OCI-LY1 (cell line): ENCODE results near the gene KDM4B.

Experiments used
- EZH2 ChIP-seq: fragments of 200-600 bp; sonication (generic), shearing (Covaris generic); IDR thresholded peaks from 2 replicates; pipeline ENCODE4 v1.8.0; 2017; ENCODE audit warnings: borderline replicate concordance, mixed run types, mild to moderate bottlenecking, antibody characterized with exemption, low read length, moderate library complexity, mixed read lengths
- TF ChIP-seq, protein P1 (sequence below): fragments of 200-600 bp; sonication (generic), shearing (Covaris generic); IDR thresholded peaks from 2 replicates; pipeline ENCODE4 v1.5.1; 2017; ENCODE audit warnings: mild to moderate bottlenecking, antibody characterized with exemption, low read length, moderate library complexity, mixed read lengths

DNA sequence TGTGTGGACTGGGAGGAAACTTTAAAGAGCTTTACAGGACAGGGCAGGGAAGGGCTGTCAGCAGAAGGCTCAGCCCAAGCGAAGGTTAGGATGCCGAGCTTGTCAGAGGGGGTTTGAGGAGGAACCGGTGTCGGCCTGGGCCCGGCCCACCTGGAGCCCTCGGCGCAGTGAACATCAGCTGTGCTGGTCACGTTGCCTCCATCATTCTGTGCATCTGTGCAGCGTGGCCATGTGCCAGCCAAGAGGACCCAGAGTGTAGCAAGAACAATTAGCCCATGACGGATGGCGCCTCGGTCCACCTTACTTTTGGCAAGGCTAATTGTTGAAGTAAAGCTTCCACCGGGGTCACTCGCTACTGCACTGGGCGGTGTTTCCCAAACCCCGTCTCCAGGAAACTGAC lies 210.3 kb downstream of the KDM4B start:
- TF ChIP-seq, protein P1, sequence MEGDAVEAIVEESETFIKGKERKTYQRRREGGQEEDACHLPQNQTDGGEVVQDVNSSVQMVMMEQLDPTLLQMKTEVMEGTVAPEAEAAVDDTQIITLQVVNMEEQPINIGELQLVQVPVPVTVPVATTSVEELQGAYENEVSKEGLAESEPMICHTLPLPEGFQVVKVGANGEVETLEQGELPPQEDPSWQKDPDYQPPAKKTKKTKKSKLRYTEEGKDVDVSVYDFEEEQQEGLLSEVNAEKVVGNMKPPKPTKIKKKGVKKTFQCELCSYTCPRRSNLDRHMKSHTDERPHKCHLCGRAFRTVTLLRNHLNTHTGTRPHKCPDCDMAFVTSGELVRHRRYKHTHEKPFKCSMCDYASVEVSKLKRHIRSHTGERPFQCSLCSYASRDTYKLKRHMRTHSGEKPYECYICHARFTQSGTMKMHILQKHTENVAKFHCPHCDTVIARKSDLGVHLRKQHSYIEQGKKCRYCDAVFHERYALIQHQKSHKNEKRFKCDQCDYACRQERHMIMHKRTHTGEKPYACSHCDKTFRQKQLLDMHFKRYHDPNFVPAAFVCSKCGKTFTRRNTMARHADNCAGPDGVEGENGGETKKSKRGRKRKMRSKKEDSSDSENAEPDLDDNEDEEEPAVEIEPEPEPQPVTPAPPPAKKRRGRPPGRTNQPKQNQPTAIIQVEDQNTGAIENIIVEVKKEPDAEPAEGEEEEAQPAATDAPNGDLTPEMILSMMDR, result no peak
- TF ChIP-seq EZH2, result no peak
